ENCODE results near the gene VEGFA. TPM values are rescaled to one million over a fixed set of nuclear protein-coding genes. Genes with fewer than 3 reads are reported as not detected.

VEGFA gene
- total RNA-seq, 1 donor from 2014 or later, result 137 TPM

- DNase-seq (ENCODE audit: low spot score), result peak; percentile 79
- no peaks in the 10 kb centered on the region for H3K9me3 Mint-ChIP-seq (ENCODE audit: low read depth)
- TF ChIP-seq, protein P1, sequence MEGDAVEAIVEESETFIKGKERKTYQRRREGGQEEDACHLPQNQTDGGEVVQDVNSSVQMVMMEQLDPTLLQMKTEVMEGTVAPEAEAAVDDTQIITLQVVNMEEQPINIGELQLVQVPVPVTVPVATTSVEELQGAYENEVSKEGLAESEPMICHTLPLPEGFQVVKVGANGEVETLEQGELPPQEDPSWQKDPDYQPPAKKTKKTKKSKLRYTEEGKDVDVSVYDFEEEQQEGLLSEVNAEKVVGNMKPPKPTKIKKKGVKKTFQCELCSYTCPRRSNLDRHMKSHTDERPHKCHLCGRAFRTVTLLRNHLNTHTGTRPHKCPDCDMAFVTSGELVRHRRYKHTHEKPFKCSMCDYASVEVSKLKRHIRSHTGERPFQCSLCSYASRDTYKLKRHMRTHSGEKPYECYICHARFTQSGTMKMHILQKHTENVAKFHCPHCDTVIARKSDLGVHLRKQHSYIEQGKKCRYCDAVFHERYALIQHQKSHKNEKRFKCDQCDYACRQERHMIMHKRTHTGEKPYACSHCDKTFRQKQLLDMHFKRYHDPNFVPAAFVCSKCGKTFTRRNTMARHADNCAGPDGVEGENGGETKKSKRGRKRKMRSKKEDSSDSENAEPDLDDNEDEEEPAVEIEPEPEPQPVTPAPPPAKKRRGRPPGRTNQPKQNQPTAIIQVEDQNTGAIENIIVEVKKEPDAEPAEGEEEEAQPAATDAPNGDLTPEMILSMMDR (IDR thresholded peaks at IDR 0.05), result no peak
- H3K4me3 Mint-ChIP-seq (ENCODE audit: unreplicated experiment), result no peak overlapping the region
- peaks cover 13% of the 10 kb centered on the region for H3K4me1 Mint-ChIP-seq (ENCODE audit: low read depth)
- H3K27me3 Mint-ChIP-seq (ENCODE audit: low read depth), result no peaks in the 10 kb centered on the region
- H3K27ac Mint-ChIP-seq (ENCODE audit: unreplicated experiment), result peak overlapping the region; percentile 45
- H3K36me3 Mint-ChIP-seq (ENCODE audit: low read depth), result no peaks in the 10 kb centered on the region
Measured at GRCh38 chr6:43724914-43725642, 44.9 kb upstream of the VEGFA start.

GRCh38 chr6:43725643-43726580 lies 44.1 kb upstream of the VEGFA start:
- Mint-ChIP-seq H3K27ac (ENCODE audit: unreplicated experiment) (peak overlapping the region; percentile 45), H3K27me3 (ENCODE audit: low read depth) (no peaks in the 10 kb centered on the region), H3K36me3 (ENCODE audit: low read depth) (no peaks in the 10 kb centered on the region), H3K4me1 (ENCODE audit: low read depth) (peaks cover 13% of the 10 kb centered on the region), H3K9me3 (ENCODE audit: low read depth) (peaks cover 5% of the 10 kb centered on the region), H3K4me3 (ENCODE audit: unreplicated experiment) (no peak overlapping the region)
- TF ChIP-seq, protein P1 (IDR thresholded peaks at IDR 0.05), result no peak
- peak; percentile 33 for DNase-seq (ENCODE audit: low spot score)

DNA sequence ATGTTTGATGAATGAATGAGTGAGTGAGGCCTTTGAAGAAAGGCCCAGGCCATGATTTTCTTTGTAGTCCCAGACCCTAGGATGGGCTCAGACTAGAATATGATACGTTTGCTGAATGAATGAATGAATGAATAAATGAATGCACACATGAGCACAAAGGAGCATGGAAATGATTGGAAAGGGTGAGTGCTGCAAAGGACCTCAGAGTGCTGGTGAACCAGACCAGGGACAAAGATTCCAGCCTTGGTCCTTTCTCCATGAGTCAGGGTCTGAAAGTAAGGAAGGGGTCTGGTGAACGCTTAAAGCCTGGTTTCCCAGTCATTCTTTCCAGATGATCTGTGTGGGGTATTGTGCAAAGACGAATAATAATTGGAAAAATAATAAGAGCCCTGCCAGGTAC lies 42.4 kb upstream of the VEGFA start:
- H3K4me3 Mint-ChIP-seq (ENCODE audit: unreplicated experiment), result no peak overlapping the region
- no peaks in the 10 kb centered on the region for H3K27me3 Mint-ChIP-seq (ENCODE audit: low read depth)
- H3K27ac Mint-ChIP-seq (ENCODE audit: unreplicated experiment), result no peak overlapping the region

GRCh38 chr6:43728586-43728985 lies 41.4 kb upstream of the VEGFA start:
- Mint-ChIP-seq H3K27ac (ENCODE audit: unreplicated experiment) (no peak overlapping the region), H3K9me3 (ENCODE audit: low read depth) (peaks cover 23% of the 10 kb centered on the region), H3K36me3 (ENCODE audit: low read depth) (no peaks in the 10 kb centered on the region), H3K4me3 (ENCODE audit: unreplicated experiment) (no peak overlapping the region), H3K27me3 (ENCODE audit: low read depth) (peaks cover 3% of the 10 kb centered on the region), H3K4me1 (ENCODE audit: low read depth) (peaks cover 13% of the 10 kb centered on the region)
- DNase-seq (ENCODE audit: low spot score), result peak; percentile 9
- TF ChIP-seq, protein P1 (IDR thresholded peaks at IDR 0.05), result no peak

More for the DNA sequence above, 42.4 kb upstream of the VEGFA start:
- H3K36me3 Mint-ChIP-seq (ENCODE audit: low read depth), result no peaks in the 10 kb centered on the region
- TF ChIP-seq, protein P1 (IDR thresholded peaks at IDR 0.05), result no peak
- DNase-seq (ENCODE audit: low spot score), result no peak
- peaks cover 13% of the 10 kb centered on the region for H3K4me1 Mint-ChIP-seq (ENCODE audit: low read depth)
- H3K9me3 Mint-ChIP-seq (ENCODE audit: low read depth), result peaks cover 21% of the 10 kb centered on the region

DNA sequence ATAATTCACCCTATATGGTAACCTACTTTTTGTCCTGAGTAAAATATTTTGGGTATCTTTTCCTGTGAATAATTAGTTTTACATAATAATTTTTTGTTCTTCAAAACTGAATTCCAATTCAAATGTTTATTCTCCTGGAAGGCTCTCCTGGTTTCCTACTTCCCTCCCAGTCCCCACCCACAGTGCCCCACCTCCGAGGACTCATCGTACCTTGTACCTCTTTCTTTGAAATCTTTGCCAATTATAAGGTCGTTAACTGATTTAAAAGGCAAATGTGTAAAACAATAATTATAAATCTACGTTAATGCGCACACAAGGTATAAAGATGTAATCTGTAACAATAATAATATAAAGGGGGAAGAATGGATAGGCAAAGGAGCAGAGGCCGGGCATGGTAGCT lies 40.5 kb upstream of the VEGFA start:
- DNase-seq (ENCODE audit: low spot score), result no peak
- H3K27ac Mint-ChIP-seq (ENCODE audit: unreplicated experiment), result no peak overlapping the region
- TF ChIP-seq, protein P1 (IDR thresholded peaks at IDR 0.05), result no peak
- H3K4me1 Mint-ChIP-seq (ENCODE audit: low read depth), result peaks cover 10% of the 10 kb centered on the region
- H3K27me3 Mint-ChIP-seq (ENCODE audit: low read depth), result peaks cover 3% of the 10 kb centered on the region
- peaks cover 23% of the 10 kb centered on the region for H3K9me3 Mint-ChIP-seq (ENCODE audit: low read depth)
- no peaks in the 10 kb centered on the region for H3K36me3 Mint-ChIP-seq (ENCODE audit: low read depth)
- no peak overlapping the region for H3K4me3 Mint-ChIP-seq (ENCODE audit: unreplicated experiment)

Data from chondrocyte (in vitro differentiated cells).